WI38 (cell line): Measurements from ENCODE around the gene MYOM3.
"Not testable (repeated sequence)": the region's sequence is repeated elsewhere in the genome, so short reads cannot be mapped to it uniquely, and the experiment has no call there.

Source experiments
- H3K4me3 ChIP-seq: 2 replicates; pipeline ENCODE4 v1.5.1; 2011; ENCODE audit warnings: low read depth, mild to moderate bottlenecking, control low read depth, low read length
- CTCF ChIP-seq: IDR thresholded peaks from 2 replicates; pipeline ENCODE4 v1.5.1; 2012; ENCODE audit warnings: low read depth, mild to moderate bottlenecking, control low read depth, low read length

The MYOM3 gene

GRCh38 chr1:24015221-24016210 lies 96.4 kb downstream of the MYOM3 start:
- H3K4me3 ChIP-seq = no peak overlapping the region
- no peak for TF ChIP-seq CTCF

GRCh38 chr1:24012878-24013277 lies 99.1 kb downstream of the MYOM3 start:
- H3K4me3 ChIP-seq = not testable (repeated sequence)

GRCh38 chr1:24010650-24011049 lies 101.3 kb downstream of the MYOM3 start:
- H3K4me3 ChIP-seq = no peak overlapping the region
- no peak for TF ChIP-seq CTCF

GRCh38 chr1:24009406-24009805 lies 102.5 kb downstream of the MYOM3 start:
- TF ChIP-seq CTCF = no peak
- H3K4me3 ChIP-seq = no peak overlapping the region

- H3K4me3 ChIP-seq = not testable (repeated sequence)
Observed at GRCh38 chr1:24008574-24009184, 103.3 kb downstream of the MYOM3 start.

- no peak for TF ChIP-seq CTCF
- H3K4me3 ChIP-seq = no peak overlapping the region
Observed at GRCh38 chr1:24007079-24007478, 104.9 kb downstream of the MYOM3 start.
